ENCODE data around the gene ADCY9.
"Not testable (repeated sequence)": the region's sequence is repeated elsewhere in the genome, so short reads cannot be mapped to it uniquely, and the experiment has no call there.

The ADCY9 gene

DNA sequence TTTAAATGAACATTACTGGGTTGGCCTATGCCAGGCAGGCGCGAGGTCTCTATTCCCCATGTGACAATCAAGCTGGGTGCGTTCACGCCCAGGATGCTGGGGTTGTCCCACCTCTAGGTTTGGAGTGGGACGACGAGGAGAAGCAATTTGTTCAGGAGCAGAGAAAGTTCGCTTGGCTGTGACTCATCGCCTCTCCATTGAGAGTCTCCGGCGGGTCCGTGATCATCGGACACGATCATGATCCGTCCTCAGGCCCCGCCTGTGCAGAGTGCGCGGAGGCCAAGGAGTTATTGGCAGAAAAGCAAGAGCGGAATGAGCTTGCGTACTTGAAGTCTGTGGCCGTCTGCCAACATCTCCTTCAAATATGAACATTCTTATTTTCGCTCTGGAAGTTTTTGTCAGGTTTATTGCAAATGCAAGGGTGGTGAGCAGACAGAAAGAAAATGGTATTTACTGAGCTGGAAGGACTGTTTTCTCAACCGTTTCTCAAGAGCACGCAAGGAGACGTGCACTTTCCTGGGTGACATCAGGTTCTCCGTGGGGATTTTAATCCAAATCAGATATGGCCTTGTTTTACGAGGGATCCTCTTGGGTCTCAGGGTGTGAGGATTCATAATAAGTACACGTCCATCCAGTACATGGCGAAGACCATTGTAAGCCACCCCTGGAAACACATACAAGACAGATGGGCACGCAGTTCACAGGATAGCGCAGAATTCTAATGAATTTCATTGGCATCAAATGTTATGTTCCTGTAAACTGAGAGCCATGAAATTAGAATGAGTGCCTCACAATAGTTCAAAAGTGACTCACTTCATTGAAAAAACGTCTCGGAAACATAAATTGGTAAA, 165.7 kb downstream of the ADCY9 start:
- DNase-seq (ENCODE audit: low read depth in 2 of 2): no peak

DNA sequence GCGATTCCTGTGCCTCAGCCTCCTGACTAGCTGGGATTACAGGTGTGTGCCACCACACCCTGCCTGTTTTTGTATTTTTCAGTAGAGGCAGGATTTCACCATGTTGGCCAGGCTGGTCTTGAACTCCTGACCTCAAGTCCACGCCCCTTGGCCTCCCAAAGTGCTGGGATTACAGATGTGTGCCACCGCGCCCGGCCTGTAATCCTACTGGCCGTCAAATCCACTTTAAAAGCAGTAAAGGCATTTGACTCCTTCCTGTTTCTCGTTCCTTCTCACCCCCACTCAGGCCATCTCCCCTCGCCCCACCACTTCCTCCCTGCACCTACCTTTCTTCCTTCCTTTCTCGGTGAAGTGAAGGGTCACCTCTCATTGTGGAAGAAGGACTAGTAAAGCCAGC, 166.3 kb downstream of the ADCY9 start:
- DNase-seq (ENCODE audit: low read depth in 2 of 2): no peak

DNA sequence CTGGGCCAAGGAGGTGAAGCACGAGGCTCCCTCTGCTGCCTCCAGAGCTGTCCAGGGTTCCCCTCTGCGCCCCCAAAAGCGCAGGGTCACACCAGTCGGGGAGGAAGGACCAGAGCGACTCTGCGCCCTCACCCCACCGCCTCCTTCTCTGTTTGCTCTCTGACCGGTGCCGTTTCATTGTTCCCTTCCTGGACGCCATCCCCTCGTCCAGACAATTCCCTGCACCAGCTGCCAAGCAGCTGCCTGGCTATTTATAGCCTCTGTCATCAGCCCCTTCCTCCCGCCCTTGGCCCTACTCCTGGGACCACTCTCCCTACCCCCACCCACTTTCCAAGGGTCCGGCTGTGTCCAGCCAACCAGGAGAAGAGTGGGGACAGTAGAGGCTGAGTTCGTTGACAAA, 167.0 kb downstream of the ADCY9 start:
- DNase-seq (ENCODE audit: low read depth in 2 of 2): no peak

- no peak for DNase-seq (ENCODE audit: low read depth in 2 of 2)
Measured at GRCh38 chr16:3948378-3948995, 167.8 kb downstream of the ADCY9 start.

DNA sequence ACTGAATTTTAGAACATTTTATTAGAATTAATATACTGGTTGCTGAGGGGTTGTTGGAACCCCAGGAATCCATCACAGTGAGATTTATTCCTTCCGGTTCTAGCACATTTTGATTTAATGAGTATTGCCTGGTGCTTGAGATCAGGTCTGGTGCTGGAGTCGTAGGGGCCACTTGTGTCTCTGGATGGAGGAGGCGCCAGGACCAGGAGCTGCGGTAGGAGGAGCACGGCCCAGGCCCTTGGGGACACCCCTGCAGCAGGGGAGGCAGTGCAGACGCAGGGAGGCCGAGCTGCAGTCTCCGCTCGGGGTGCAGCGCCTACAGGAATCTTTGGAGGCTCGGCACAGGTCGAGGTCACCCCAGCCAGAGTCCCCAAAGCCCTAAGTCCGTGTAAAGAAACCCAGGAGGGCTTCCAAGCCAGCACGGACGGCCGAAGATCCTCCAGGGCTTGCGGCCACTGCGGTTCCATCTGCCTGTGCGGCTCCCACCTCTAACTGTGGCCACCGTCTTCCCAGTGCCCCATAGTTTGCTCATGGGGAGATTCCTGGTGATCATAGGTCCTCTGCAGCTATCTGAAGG, 169.6 kb downstream of the ADCY9 start:
- DNase-seq (ENCODE audit: low read depth in 2 of 2): no peak

DNA sequence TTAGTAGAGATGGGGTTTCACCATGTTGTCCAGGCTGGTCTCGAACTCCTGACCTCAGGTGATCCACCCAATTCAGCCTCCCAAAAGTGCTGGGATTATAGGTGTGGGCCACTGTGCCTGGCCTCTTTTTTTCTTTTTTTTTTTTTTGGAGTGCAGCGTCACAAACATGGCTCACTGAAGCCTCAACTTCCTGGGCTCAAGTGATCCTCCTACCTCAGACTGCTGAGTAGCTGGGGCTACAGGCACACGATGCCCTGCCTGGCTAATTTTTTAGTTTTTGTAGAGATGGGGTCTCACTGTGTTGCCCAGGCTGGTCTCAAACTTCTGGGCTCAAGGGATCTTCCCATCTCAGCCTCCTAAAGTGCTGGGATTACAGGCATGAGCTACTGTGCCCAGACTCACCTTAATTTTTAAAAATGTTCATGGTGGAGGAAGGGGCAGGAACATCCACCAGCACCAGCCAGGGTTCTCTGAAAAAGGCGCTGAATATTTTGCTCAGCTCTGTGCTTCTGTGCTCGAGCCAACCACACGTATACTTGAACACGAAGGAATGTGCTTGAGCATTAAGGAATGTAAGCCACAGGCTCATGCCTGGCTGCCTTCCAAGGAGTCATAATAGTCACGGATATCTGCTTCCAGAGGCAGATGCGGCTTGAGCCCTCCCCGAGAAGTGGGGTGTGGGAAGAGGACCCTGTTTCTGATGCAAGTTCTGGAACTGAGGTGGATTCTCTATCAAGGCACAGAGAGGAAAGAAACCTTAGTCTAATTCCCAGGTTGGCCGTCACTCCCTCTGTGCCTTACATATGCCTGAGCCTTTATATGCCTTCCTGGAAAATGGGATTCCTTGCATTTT, 170.3 kb downstream of the ADCY9 start:
- no peak for DNase-seq (ENCODE audit: low read depth in 2 of 2)

GRCh38 chr16:3944457-3944856, 171.8 kb downstream of the ADCY9 start:
- DNase-seq (ENCODE audit: low read depth in 2 of 2): not testable (repeated sequence)

- not testable (repeated sequence) for DNase-seq (ENCODE audit: low read depth in 2 of 2)
Measured at GRCh38 chr16:3942146-3942545, 174.1 kb downstream of the ADCY9 start.

DNA sequence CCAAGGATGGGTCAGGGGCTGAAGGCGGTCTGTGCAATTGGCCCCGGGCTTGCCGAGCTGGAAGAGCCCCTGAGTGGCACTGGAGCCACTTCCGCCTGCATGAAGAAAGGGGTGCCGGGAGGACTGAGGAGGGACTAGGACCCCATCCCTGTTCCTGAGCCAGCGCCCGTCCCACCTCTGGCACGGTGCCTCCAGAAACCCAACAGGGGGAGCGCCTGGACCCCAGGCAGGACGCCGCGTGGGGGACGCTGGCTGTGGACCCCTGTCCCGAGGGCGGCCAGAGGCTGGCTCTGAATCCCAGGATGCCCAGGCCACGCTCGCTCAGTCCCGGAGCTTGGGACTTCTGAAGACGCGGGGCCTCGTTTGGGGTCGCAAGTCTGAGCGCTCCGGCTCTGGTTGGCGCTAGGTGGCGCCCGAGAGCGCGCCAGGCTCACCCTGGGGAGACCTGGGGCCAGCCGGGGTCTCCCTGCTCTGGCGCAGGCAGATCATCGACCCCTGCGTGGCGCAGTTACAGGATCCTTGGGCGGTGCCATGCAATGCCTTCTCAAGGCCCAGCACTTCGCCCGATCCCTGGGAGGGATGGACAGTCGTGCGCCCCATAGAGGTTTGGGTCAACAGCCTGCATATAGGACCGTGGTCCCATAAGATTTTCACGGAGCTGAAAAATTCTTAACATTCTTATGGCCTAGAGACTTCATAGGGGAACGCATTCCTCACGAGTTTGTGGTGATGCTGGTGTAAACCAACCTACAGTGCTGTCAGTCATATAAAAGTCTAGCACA, 177.2 kb downstream of the ADCY9 start:
- DNase-seq (ENCODE audit: low read depth in 2 of 2): peak; percentile 23 to 39

GRCh38 chr16:3938471-3938842, 177.8 kb downstream of the ADCY9 start:
- DNase-seq (ENCODE audit: low read depth in 2 of 2): no peak

DNA sequence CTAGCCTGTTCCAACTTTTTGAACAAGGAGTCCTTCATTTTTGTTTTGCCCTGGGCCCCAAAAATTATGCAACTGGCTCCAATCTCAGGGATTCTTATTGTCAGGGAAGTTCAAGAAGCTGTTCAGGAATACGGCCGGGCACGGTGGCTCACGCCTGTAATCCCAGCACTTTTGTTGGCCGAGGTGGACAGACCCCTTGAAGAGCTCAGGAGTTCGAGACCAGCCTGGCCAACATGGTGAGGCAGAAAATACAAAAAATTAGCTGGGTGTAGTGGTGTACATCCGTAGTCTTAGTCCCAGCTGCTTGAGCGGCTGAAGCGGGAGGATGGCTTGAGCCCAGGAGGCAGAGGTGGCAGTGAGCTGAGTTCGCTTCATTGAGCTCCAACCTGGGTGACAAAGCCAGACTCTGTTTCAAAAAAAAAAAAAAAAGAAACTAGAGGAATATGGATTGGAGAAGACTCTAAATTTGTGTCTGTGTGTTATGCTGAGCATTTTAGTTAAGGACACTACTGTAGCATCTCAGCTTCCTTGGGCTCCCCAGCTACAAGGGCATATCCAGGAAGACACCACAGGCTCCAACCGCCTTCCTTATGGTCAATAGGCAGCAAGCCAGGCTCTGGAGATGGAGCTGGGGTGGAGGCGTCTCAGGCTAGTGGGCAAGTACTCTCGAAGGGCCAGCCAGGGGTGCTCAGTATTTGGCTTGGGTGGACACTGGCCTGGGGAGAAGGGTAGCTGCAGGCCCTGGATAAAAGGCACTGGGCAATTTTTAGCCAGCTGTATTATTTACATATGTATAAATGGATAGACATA, 179.0 kb downstream of the ADCY9 start:
- DNase-seq (ENCODE audit: low read depth in 2 of 2): no peak

DNA sequence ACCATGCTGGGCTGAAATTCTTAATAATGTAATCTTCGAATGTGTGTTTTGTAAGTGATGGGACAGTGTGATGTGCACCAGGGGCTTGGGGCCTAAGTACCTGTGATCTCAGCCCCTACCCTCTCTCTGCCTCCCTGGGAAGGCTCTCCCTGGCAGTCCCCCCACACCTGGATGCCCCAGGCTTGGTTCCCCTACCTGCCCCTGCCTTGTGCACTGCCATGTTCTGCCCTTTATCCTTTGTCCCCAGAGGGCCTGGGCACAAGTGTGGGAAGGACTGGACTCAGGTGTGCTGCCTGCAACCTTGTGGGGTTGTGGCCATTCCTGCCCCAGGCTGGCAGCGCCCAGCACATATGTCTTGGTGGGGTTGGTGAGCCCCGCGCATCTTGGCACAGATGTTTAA, 180.3 kb downstream of the ADCY9 start:
- no peak for DNase-seq (ENCODE audit: low read depth in 2 of 2)

DNA sequence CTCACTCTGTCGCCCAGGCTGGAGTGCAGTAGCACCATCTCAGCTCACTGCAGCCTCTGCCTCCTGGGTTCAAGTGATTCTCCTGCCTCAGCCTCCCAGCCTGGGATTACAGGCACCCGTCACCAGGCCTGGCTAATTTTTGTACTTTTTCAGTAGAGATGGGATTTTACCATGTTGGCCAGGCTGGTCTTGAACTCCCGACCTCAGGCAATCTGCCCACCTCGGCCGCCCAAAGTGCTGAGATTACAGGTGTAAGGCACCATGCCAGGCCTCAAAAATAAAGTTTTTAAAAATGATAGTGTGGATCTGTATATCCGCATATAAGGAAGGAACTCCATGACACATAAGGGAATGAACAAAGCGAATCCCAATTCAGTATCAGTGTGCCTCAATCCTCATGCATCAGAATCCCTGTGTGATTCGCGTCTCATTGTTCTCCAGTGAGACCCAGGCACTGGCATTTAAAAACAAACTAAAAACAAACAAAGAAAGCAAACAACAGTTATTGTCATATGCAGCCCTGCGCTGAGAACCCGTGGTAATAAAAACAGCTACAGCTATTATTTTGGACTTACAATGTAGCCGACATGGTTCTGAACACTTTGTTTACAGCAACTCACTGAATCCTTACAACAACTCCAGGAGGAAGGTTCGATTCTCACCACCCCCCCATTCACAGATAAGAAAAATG, 181.6 kb downstream of the ADCY9 start:
- DNase-seq (ENCODE audit: low read depth in 2 of 2): no peak

- DNase-seq (ENCODE audit: low read depth in 2 of 2): not testable (repeated sequence)
Measured at GRCh38 chr16:3927147-3927546, 189.1 kb downstream of the ADCY9 start.

DNA sequence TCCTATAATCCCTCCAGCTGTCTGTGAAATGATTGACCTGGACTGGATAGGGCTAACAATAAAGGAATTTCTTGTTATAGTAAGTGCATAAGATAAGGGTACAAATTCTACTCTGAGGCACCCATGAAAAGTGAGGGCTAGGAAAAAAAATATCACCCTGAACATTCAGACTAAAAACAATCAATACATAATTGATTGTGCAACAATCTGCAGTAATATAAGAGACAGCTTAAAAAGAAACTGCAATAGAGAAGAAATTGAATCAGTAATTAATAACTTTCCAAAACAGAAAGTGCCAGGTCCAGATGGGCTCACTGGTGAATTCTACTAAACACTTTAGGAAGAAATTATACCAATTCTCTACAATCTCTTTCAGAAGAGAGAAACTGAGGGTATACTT, 191.5 kb downstream of the ADCY9 start:
- no peak for DNase-seq (ENCODE audit: low read depth in 2 of 2)

DNA sequence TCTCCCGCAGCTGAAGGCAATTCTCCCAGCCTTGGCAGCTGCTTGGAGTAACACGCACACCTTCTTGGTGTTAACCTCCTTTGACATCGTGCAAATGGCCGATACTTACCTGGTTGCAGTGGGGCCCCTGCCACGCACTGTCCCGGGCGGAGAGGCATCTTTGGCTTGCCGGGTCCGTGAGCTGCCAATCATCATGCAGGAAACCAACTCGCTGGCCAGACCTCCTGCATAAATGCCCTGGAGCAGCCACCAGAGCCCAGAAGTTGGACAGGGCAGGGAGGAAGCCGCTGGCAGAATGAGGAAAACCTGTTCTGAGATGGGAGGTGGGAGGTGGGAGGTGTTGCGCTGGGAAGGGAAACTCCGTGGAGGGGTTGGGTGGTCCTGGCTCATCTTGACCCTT, 194.0 kb downstream of the ADCY9 start:
- DNase-seq (ENCODE audit: low read depth in 2 of 2): no peak

- DNase-seq (ENCODE audit: low read depth in 2 of 2): no peak
Measured at GRCh38 chr16:3920206-3920605, 196.0 kb downstream of the ADCY9 start.

GRCh38 chr16:3919413-3919812, 196.8 kb downstream of the ADCY9 start:
- no peak for DNase-seq (ENCODE audit: low read depth in 2 of 2)

GRCh38 chr16:3915426-3916260, 200.6 kb downstream of the ADCY9 start:
- DNase-seq (ENCODE audit: low read depth in 2 of 2): no peak
